Peyer's patch (tissue), 4 donors: ENCODE measurements around the gene CPA1. TPM values are rescaled to one million over a fixed set of nuclear protein-coding genes. Genes with fewer than 3 reads are reported as not detected.

ENCODE experiments used
- DNase-seq, 3 donors: peaks; one replicate each; pipeline ENCODE4 v3.0.0-alpha.2; 2017 to 2019
- H3K27ac ChIP-seq, 4 donors: fragments of 200-600 bp; sonication (generic); one replicate each; pipeline ENCODE4 v1.5.1; 2016 to 2019
- H3K27me3 ChIP-seq, 2 donors: fragments of 200-600 bp; sonication (generic); one replicate each; pipeline ENCODE4 v1.5.1; 2019
- H3K36me3 ChIP-seq, 3 donors: fragments of 200-600 bp; sonication (generic); one replicate each; pipeline ENCODE4 v1.5.1; 2016 to 2019
- H3K4me1 ChIP-seq, 4 donors: fragments of 200-600 bp; sonication (generic); one replicate each; pipeline ENCODE4 v1.5.1; 2016 to 2019
- H3K4me3 ChIP-seq, 4 donors: fragments of 200-600 bp; sonication (generic); 1 replicate in 3 of 4; 2 replicates in 1 of 4; pipeline ENCODE4 v1.5.1; 2016 to 2019; ENCODE audit warnings: mild to moderate bottlenecking in 1 of 4
- H3K9me3 ChIP-seq, 4 donors: fragments of 200-600 bp; sonication (generic); one replicate each; pipeline ENCODE4 v1.5.1; 2016 to 2019; ENCODE audit warnings: mild to moderate bottlenecking in 1 of 4
- POLR2A ChIP-seq, 2 donors: fragments of 450-650 bp; IDR thresholded peaks; one replicate each; pipeline ENCODE4 v1.5.1; 2017; ENCODE audit warnings: antibody characterized with exemption in 2 of 2, mild to moderate bottlenecking in 2 of 2, moderate library complexity in 2 of 2
- total RNA-seq, 4 donors: library from RNA; depleted of rRNA; stranded (reverse); fragments of >200 nt; gene quantifications; one replicate each; pipeline ENCODE4 v1.1.0, GENCODE V29; 2016
- TF ChIP-seq, protein P1 (sequence below), 6 experiments: fragments of 450-650 bp in 4 of 6; fragments of 200-600 bp in 2 of 6; sonication (generic) in 1 of 6; IDR thresholded peaks; one replicate each; pipeline ENCODE4 v1.5.1; 2017 to 2019; ENCODE audit warnings: antibody characterized with exemption in 6 of 6, mild to moderate bottlenecking in 3 of 6, moderate library complexity in 1 of 6

Gene CPA1
- total RNA-seq, 4 donors from 2014 or later: not detected

- TF ChIP-seq, protein P1, sequence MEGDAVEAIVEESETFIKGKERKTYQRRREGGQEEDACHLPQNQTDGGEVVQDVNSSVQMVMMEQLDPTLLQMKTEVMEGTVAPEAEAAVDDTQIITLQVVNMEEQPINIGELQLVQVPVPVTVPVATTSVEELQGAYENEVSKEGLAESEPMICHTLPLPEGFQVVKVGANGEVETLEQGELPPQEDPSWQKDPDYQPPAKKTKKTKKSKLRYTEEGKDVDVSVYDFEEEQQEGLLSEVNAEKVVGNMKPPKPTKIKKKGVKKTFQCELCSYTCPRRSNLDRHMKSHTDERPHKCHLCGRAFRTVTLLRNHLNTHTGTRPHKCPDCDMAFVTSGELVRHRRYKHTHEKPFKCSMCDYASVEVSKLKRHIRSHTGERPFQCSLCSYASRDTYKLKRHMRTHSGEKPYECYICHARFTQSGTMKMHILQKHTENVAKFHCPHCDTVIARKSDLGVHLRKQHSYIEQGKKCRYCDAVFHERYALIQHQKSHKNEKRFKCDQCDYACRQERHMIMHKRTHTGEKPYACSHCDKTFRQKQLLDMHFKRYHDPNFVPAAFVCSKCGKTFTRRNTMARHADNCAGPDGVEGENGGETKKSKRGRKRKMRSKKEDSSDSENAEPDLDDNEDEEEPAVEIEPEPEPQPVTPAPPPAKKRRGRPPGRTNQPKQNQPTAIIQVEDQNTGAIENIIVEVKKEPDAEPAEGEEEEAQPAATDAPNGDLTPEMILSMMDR (IDR thresholded peaks at IDR 0.05): no peak
- no peak for TF ChIP-seq POLR2A (IDR thresholded peaks at IDR 0.05)
- Histone ChIP-seq H3K4me3 (no peak overlapping the region), H3K4me1 (peaks cover 0 to 4% (median 0%) of the 10 kb centered on the region in 4 donors), H3K36me3 (no peaks in the 10 kb centered on the region), H3K27ac (no peak overlapping the region), H3K9me3 (no peaks in the 10 kb centered on the region), H3K27me3 (no peaks in the 10 kb centered on the region)
- no peak for DNase-seq
Observed at GRCh38 chr7:130429019-130429418, 48.7 kb downstream of the CPA1 start.

DNA sequence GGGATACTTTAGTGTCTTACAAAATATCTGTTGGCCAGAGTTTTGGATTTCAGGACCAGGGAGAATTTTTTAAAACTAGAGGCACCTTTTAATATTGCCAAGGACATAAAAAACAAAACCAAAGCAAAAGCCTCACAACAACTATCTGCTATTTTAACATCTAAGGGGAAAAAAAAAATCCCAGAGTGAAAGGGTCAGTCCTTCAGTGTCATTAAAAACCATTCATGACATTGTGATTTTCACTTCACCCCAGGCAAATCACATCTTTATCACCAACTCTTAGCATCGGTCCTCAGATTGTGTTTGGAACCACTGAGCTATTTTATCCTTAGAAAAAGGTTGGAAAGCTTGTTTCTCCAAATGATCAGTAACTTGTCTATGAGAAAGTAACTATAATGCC is 49.8 kb downstream of the CPA1 start:
- peaks cover 0 to 4% (median 0%) of the 10 kb centered on the region in 4 donors for H3K4me1 ChIP-seq
- peak overlapping the region in 2 of 4 donors; percentile 6 to 9 for H3K27ac ChIP-seq
- DNase-seq: no peak
- H3K9me3 ChIP-seq: no peaks in the 10 kb centered on the region
- H3K4me3 ChIP-seq: no peak overlapping the region
- H3K27me3 ChIP-seq: no peaks in the 10 kb centered on the region
- TF ChIP-seq POLR2A (IDR thresholded peaks at IDR 0.05): no peak
- TF ChIP-seq, protein P1 (IDR thresholded peaks at IDR 0.05): no peak
- H3K36me3 ChIP-seq: no peaks in the 10 kb centered on the region

DNA sequence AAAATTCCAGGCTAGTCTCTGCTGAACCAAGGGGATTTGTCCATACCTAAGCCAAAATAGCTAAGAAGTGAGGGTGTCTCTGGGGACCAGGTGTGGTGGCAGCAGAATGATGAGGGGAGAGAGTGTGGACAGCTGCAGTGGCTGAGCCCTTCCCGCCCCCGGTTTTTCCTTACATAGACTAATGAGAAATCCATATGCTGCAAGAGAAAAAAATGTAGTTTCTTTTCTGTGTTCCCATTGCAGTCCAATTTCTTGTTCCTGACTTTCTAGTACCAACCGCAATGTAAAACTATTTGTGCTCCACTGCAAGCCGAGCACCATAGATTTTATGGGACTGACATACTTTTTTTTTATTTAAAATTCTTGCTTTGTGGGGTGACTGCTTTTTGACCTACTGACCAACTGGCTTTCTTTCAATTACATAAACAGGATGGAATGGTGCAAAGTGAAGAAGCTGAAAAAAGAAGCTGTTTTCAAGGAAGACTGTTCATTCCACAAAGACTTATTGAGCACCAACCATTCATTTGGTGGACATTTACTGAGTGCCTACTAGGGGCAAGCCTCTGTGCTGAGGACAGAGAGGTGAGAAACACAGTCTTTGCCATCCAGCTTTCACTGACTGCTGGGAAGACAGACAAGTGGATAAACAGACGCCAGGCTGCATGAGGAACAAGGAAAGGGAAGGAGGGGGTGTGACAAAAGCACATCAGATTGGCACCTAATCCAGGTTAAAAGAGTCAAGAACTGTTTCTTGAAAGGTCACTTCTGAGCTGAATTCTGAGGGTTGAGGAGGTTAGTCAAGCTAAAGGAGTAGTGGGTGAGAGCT is 50.8 kb downstream of the CPA1 start:
- H3K27me3 ChIP-seq: no peaks in the 10 kb centered on the region
- TF ChIP-seq, protein P1 (IDR thresholded peaks at IDR 0.05): no peak
- TF ChIP-seq POLR2A (IDR thresholded peaks at IDR 0.05): no peak
- no peak overlapping the region for H3K4me3 ChIP-seq
- no peaks in the 10 kb centered on the region for H3K36me3 ChIP-seq
- H3K27ac ChIP-seq: peak overlapping the region in 2 of 4 donors; percentile 6 to 9
- no peak for DNase-seq
- H3K9me3 ChIP-seq: no peaks in the 10 kb centered on the region
- H3K4me1 ChIP-seq: peaks cover 0 to 4% (median 0%) of the 10 kb centered on the region in 4 donors

DNA sequence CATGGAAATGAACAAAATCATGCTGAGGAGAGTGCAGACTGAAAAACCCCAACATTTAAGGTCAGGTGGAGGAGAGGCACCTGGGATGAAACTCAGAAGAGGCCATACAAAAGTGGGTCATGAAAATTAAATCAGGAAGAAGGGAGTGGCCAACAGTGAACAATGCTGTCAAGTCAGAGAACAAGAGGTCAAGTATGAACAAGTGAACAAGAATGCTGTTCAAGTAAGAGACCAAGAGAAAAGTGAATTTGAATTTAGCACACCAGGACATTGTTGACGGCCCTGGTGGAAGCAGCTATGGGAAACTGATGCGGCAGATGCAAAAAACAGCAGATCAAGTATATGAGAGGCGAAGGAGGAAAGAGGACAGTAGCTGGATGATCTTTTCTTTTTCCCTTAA is 52.6 kb downstream of the CPA1 start:
- TF ChIP-seq, protein P1 (IDR thresholded peaks at IDR 0.05): no peak
- no peak for TF ChIP-seq POLR2A (IDR thresholded peaks at IDR 0.05)
- Histone ChIP-seq H3K9me3 (no peaks in the 10 kb centered on the region), H3K36me3 (no peaks in the 10 kb centered on the region), H3K27me3 (no peaks in the 10 kb centered on the region), H3K4me1 (peaks cover 0 to 4% (median 0%) of the 10 kb centered on the region in 4 donors), H3K27ac (no peak overlapping the region), H3K4me3 (no peak overlapping the region)
- DNase-seq: no peak

- no peak overlapping the region for H3K4me3 ChIP-seq
- TF ChIP-seq, protein P1 (IDR thresholded peaks at IDR 0.05): no peak
- TF ChIP-seq POLR2A (IDR thresholded peaks at IDR 0.05): no peak
- no peaks in the 10 kb centered on the region for H3K27me3 ChIP-seq
- H3K36me3 ChIP-seq: no peaks in the 10 kb centered on the region
- no peaks in the 10 kb centered on the region for H3K9me3 ChIP-seq
- no peak overlapping the region for H3K27ac ChIP-seq
- H3K4me1 ChIP-seq: peaks cover 0 to 4% (median 0%) of the 10 kb centered on the region in 4 donors
- no peak for DNase-seq
Observed at GRCh38 chr7:130433301-130433700, 53.0 kb downstream of the CPA1 start.
